HCT116 (cell line): Measurements from ENCODE around the gene CRIM1. TPM values are rescaled to one million over a fixed set of nuclear protein-coding genes. Genes with fewer than 3 reads are reported as not detected.

ENCODE experiments used
- ATAC-seq: fragments of 200-7000 bp; cut with Tn5 transposase; 2 replicates; pipeline ENCODE4 v1.9.1; 2020; ENCODE audit warnings: mild to moderate bottlenecking, moderate library complexity
- BruUV-seq: library from RNA; stranded (reverse); fragments of 400-500 nt; replicated peaks from 2 replicates; lab custom pipeline; 2021; lab: Mats Ljungman, UMichigan
- CTCF ChIA-PET: fragments of 300-600 bp; sonication (Branson Sonifier 250); formaldehyde crosslinking; loops from one replicate; lab custom pipeline; 2021; ENCODE audit warnings: antibody characterized with exemption; lab: Charles Lee
- POLR2A ChIA-PET: fragments of 300-600, 350-600 bp; sonication (Branson Sonifier 250); formaldehyde crosslinking; loops from one replicate; lab custom pipeline; 2021; ENCODE audit warnings: antibody characterized with exemption; lab: Charles Lee
- RAD21 ChIA-PET, 2 experiments: fragments of 300-600 bp; sonication (Branson Sonifier 250); formaldehyde crosslinking; loops; one replicate each; lab custom pipeline; 2023; ENCODE audit warnings: low total read pairs in 2 of 2; ENCODE audit not compliant: uncharacterized antibody in 2 of 2, unreplicated experiment in 2 of 2, low non-redundant PET in 1 of 2; lab: Charles Lee
- DNase-seq: peaks from one replicate; pipeline ENCODE4 v3.0.0-alpha.2; 2010; ENCODE audit warnings: low read depth, low spot score
- H2AFZ ChIP-seq: fragments of 200-600 bp; shearing (Covaris generic), sonication (generic); 2 replicates; pipeline ENCODE4 v1.6.1; 2017; ENCODE audit warnings: low read depth, mixed run types, mixed read lengths, antibody characterized with exemption, low read length; ENCODE audit not compliant: poor library complexity, severe bottlenecking
- H3K27ac ChIP-seq: 2 replicates; pipeline ENCODE4 v1.5.1; 2012; ENCODE audit warnings: low read depth, low read length
- H3K27me3 ChIP-seq: fragments of 200-600 bp; sonication (generic); 2 replicates; pipeline ENCODE4 v1.6.1; 2016; ENCODE audit warnings: mixed run types, low read length, mixed read lengths; ENCODE audit not compliant: insufficient read depth
- H3K36me3 ChIP-seq, 2 experiments: fragments of 200-500 bp in 1 of 2; fragments of 200-600 bp in 1 of 2; sonication (Bioruptor generic) in 1 of 2; sonication (generic) in 1 of 2; 2 replicates each; pipeline versions ENCODE4 v1.5.1 to v1.6.1; 2014 to 2016; ENCODE audit warnings: low read length in 2 of 2, inconsistent platforms in 1 of 2, mixed read lengths in 1 of 2, mixed run types in 1 of 2; ENCODE audit not compliant: insufficient read depth in 2 of 2, control insufficient read depth in 1 of 2
- H3K4me1 ChIP-seq, 2 experiments: fragments of 200-600 bp in 1 of 2; sonication (generic) in 1 of 2; 2 replicates each; pipeline versions ENCODE4 v1.5.1 to v1.6.1; 2012 to 2017; ENCODE audit warnings: low read length in 2 of 2, inconsistent platforms in 1 of 2, mild to moderate bottlenecking in 1 of 2, mixed read lengths in 1 of 2, mixed run types in 1 of 2, moderate library complexity in 1 of 2; ENCODE audit not compliant: insufficient read depth in 2 of 2, control insufficient read depth in 1 of 2
- H3K4me2 ChIP-seq: fragments of 200-600 bp; sonication (generic); 2 replicates; pipeline ENCODE4 v1.6.1; 2017; ENCODE audit warnings: mixed run types, low read length, mixed read lengths
- H3K4me3 ChIP-seq, 2 experiments: fragments of 200-600 bp in 1 of 2; sonication (generic) in 1 of 2; replicated peaks in 1 of 2; 2 replicates each; pipeline ENCODE4 v1.5.1; 2011 to 2016; ENCODE audit warnings: low read length in 2 of 2, control low read depth in 1 of 2, low read depth in 1 of 2, mild to moderate bottlenecking in 1 of 2, mixed read lengths in 1 of 2, mixed run types in 1 of 2
- H3K79me2 ChIP-seq: fragments of 200-600 bp; sonication (generic); 2 replicates; pipeline ENCODE4 v1.6.1; 2017; ENCODE audit warnings: mild to moderate bottlenecking, mixed run types, low read length, moderate library complexity, mixed read lengths; ENCODE audit not compliant: insufficient read depth
- H3K9ac ChIP-seq: fragments of 200-600 bp; sonication (generic); 2 replicates; pipeline ENCODE4 v1.6.1; 2016; ENCODE audit warnings: low read length, mixed read lengths
- H3K9me2 ChIP-seq: fragments of 200-600 bp; sonication (generic), shearing (Covaris generic); 2 replicates; pipeline ENCODE4 v1.6.1; 2017; ENCODE audit warnings: mixed run types, mild to moderate bottlenecking, moderate library complexity; ENCODE audit not compliant: insufficient read depth
- H3K9me3 ChIP-seq, 2 experiments: fragments of 200-500 bp in 1 of 2; fragments of 200-600 bp in 1 of 2; sonication (Bioruptor generic) in 1 of 2; sonication (generic) in 1 of 2; 2 replicates each; pipeline ENCODE4 v1.6.1; 2014 to 2017; ENCODE audit warnings: low read length in 2 of 2, mixed read lengths in 2 of 2, inconsistent platforms in 1 of 2, low read depth in 1 of 2, mild to moderate bottlenecking in 1 of 2, mixed run types in 1 of 2, moderate library complexity in 1 of 2; ENCODE audit not compliant: control insufficient read depth in 1 of 2, insufficient read depth in 1 of 2
- H4K20me1 ChIP-seq: fragments of 200-600 bp; sonication (generic), shearing (Covaris generic); 2 replicates; pipeline ENCODE4 v1.6.1; 2017; ENCODE audit warnings: mixed run types, mild to moderate bottlenecking, moderate library complexity; ENCODE audit not compliant: insufficient read depth
- CTCF ChIP-seq, 3 experiments: fragments of 200-600 bp in 1 of 3; sonication (generic) in 1 of 3; IDR thresholded peaks in 2 of 3; conservative IDR thresholded peaks in 1 of 3; 2 replicates each; pipeline ENCODE4 v1.5.1; 2012 to 2017; ENCODE audit warnings: low read depth in 2 of 3, low read length in 2 of 3, antibody characterized with exemption in 1 of 3, borderline replicate concordance in 1 of 3, control low read depth in 1 of 3, mild to moderate bottlenecking in 1 of 3, mixed read lengths in 1 of 3, mixed run types in 1 of 3, moderate library complexity in 1 of 3; ENCODE audit not compliant: insufficient read depth in 1 of 3
- EGR1 ChIP-seq: IDR thresholded peaks from 2 replicates; pipeline ENCODE4 v1.6.1; 2012; ENCODE audit warnings: low read depth
- ELF1 ChIP-seq: IDR thresholded peaks from 2 replicates; pipeline ENCODE4 v1.6.1; 2012; ENCODE audit warnings: low read depth, borderline replicate concordance
- POLR2A ChIP-seq: IDR thresholded peaks from 2 replicates; pipeline ENCODE4 v1.7.0; 2011; ENCODE audit warnings: borderline replicate concordance; ENCODE audit not compliant: insufficient read depth, insufficient read length; ENCODE audit errors: extremely low read depth
- POLR2AphosphoS5 ChIP-seq: IDR thresholded peaks from 2 replicates; pipeline ENCODE4 v1.6.1; 2011; ENCODE audit warnings: mild to moderate bottlenecking, low read depth, low read length, moderate library complexity
- RAD21 ChIP-seq: IDR thresholded peaks from 2 replicates; pipeline ENCODE4 v1.6.1; 2012; ENCODE audit warnings: low read depth, mild to moderate bottlenecking
- SIN3A ChIP-seq: IDR thresholded peaks from 2 replicates; pipeline ENCODE4 v1.6.1; 2012; ENCODE audit warnings: low read depth
- SP1 ChIP-seq: IDR thresholded peaks from 2 replicates; pipeline ENCODE4 v1.6.1; 2012; ENCODE audit warnings: low read depth
- TCF7L2 ChIP-seq: IDR thresholded peaks from 2 replicates; pipeline ENCODE4 v1.7.0; 2011; ENCODE audit warnings: borderline replicate concordance, inconsistent platforms; ENCODE audit not compliant: insufficient read depth, insufficient read length; ENCODE audit errors: extremely low read depth
- ZBTB33 ChIP-seq: IDR thresholded peaks from 2 replicates; pipeline ENCODE4 v1.6.1; 2011; ENCODE audit warnings: mild to moderate bottlenecking, low read length, moderate library complexity; ENCODE audit not compliant: insufficient replicate concordance; ENCODE audit errors: extremely low read depth
- intact Hi-C: fragments of 100-400 bp; cut with micrococcal nuclease; formaldehyde crosslinking; loops from 2 replicates; pipeline ENCODE4 v1.10.0; 2022
- total RNA-seq: library from RNA; stranded (reverse); gene quantifications from one replicate; pipeline ENCODE4 v1.2.1, GENCODE V29; 2021; ENCODE audit not compliant: unreplicated experiment

The CRIM1 gene
- total RNA-seq, 1 experiment from 2014 or later: 27.2 TPM

GRCh38 chr2:36485521-36485920 is 129.9 kb downstream of the CRIM1 start:
- peaks cover 0 to 4% of the 10 kb centered on the region in 2 experiments; a peak in 1 of 4 replicates for H3K36me3 ChIP-seq
- CTCF ChIA-PET: interaction anchor here (1.3 to 1.7 kb wide), 2 partner anchors 22 to 26 kb away, joined by 3 to 5 read pairs; no protein-coding TSS in a partner anchor

More at GRCh38 chr2:36485521-36485920, 129.9 kb downstream of the CRIM1 start:
- H3K4me3 ChIP-seq: no peak overlapping the region
- no peaks in the 10 kb centered on the region for H3K79me2 ChIP-seq
- no peaks in the 10 kb centered on the region for H3K27me3 ChIP-seq
- H3K4me1 ChIP-seq: peaks cover 34 to 53% of the 10 kb centered on the region in 2 experiments
- no peaks in the 10 kb centered on the region for H3K9me2 ChIP-seq
- no peaks in the 10 kb centered on the region for H3K9me3 ChIP-seq
- ChIA-PET POLR2A (no interaction called here), RAD21 (no interaction called here)
- peak overlapping the region; percentile 48 for H3K4me2 ChIP-seq
- DNase-seq: no peak
- intact Hi-C loops: no loop called here
- no peak overlapping the region for H3K9ac ChIP-seq
- H2AFZ ChIP-seq: no peak overlapping the region
- TF ChIP-seq ZBTB33 (no peak), POLR2AphosphoS5 (no peak), CTCF (IDR thresholded peaks at IDR 0.05 in 2 of 3, conservative IDR thresholded peaks at IDR 0.05 in 1 of 3; ENCODE audit: borderline replicate concordance in 1 of 3, insufficient read depth in 1 of 3, low read depth in 2 of 3, low read length in 2 of 3) (no peak), ELF1 (no peak), TCF7L2 (no peak), SP1 (no peak), EGR1 (no peak), SIN3A (no peak), POLR2A (no peak), RAD21 (no peak)
- no peaks in the 10 kb centered on the region for H4K20me1 ChIP-seq
- no TSS peak for BruUV-seq
- ATAC-seq: no peak
- no peak overlapping the region for H3K27ac ChIP-seq
